ENCODE results near the gene CENPO. TPM values are rescaled to one million over a fixed set of nuclear protein-coding genes. Genes with fewer than 3 reads are reported as not detected.
"Not testable (repeated sequence)": the region's sequence is repeated elsewhere in the genome, so short reads cannot be mapped to it uniquely, and the experiment has no call there.

CENPO gene
- total RNA-seq, 2 experiments from 2014 or later = 52.0 to 56.4 TPM

GRCh38 chr2:24797644-24798043, 4.4 kb downstream of the CENPO start:
- Mint-ChIP-seq H3K4me1 (peaks cover 43% of the 10 kb centered on the region), H3K36me3 (ENCODE audit: low read depth) (peaks cover 80% of the 10 kb centered on the region), H3K27me3 (no peaks in the 10 kb centered on the region), H3K27ac (no peak overlapping the region), H3K4me3 (no peak overlapping the region), H3K9me3 (peaks cover 7% of the 10 kb centered on the region)
- POLR2A ChIA-PET = no interaction called here
- CTCF ChIA-PET = interaction anchor here (1.3 to 1.6 kb wide), 2 partner anchors 21 to 329 kb away, joined by 3 read pairs; no protein-coding TSS in a partner anchor
- DNase-seq = no peak

- H3K27me3 Mint-ChIP-seq, H3K4me3 Mint-ChIP-seq, H3K9me3 Mint-ChIP-seq, POLR2A ChIA-PET, CTCF ChIA-PET, DNase-seq, H3K27ac Mint-ChIP-seq: not testable (repeated sequence)
- Mint-ChIP-seq H3K4me1 (peaks cover 34% of the 10 kb centered on the region), H3K36me3 (ENCODE audit: low read depth) (peaks cover 91% of the 10 kb centered on the region)
Measured at GRCh38 chr2:24800487-24800886, 7.3 kb downstream of the CENPO start.

DNA sequence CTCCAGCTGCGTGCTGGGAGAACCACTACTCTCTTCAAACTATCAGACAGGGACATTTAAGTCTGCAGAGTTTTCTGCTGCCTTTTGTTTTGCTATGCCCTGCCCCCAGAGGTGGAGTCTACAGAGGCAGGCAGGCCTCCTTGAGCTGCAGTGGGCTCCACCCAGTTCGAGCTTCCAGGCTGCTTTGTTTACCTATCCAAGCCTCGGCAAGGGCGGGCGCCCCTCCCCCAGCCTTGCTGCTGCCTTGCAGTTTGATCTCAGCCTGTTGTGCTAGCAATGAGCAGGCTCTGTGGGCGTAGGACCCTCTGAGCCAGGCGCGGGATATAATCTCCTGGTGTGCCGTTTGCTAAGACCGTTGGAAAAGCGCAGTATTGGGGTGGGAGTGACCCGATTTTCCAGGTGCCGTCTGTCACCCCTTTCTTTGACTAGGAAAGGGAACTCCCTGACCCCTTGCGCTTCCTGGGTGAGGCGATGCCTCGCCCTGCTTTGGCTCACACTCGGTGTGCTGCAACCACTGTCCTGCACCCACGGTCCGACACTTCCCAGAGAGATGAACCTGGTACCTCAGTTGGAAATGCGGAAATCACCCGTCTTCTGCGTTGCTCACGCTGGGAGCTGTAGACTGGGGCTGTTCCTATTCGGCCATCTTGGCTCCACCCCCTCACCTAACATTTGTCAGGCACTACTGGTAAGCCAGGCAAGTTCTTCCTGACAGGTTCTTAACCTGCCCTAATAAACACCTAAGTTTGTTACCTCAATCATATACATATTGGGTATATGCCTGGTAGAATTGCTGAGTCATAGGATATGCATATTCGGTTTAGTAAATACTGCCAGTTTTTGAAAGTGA, 12.8 kb downstream of the CENPO start:
- not testable (repeated sequence) for H3K27ac Mint-ChIP-seq, H3K9me3 Mint-ChIP-seq, DNase-seq, H3K4me3 Mint-ChIP-seq, H3K27me3 Mint-ChIP-seq
- POLR2A ChIA-PET = interaction anchor here (0.6 kb wide), 1 partner anchor 379 kb away, joined by 3 read pairs; no protein-coding TSS in a partner anchor
- Mint-ChIP-seq H3K36me3 (ENCODE audit: low read depth) (peaks cover 61% of the 10 kb centered on the region), H3K4me1 (peaks cover 37% of the 10 kb centered on the region)
- CTCF ChIA-PET = interaction anchor here (1.6 kb wide), 1 partner anchor 22 kb away, joined by 5 read pairs; no protein-coding TSS in a partner anchor

DNA sequence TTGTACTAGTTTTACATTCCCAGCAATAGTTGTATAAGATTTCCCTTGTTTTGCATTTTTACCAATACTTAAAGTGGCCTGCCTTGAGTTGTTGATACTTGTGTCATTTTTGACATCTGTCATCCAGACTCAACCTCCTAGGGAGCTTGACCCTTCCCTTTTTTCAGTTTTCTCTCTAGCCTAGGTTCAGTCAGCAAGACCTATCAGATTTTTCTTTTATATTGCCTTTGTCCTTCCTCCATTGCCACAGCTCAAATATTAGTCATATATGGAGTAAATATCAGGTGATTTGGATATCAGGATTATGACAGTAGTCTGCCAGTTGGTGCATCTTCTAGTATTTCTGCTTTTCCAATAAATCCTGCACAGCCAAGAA, 13.4 kb downstream of the CENPO start:
- Mint-ChIP-seq H3K4me3 (no peak overlapping the region), H3K9me3 (no peaks in the 10 kb centered on the region), H3K4me1 (peaks cover 37% of the 10 kb centered on the region), H3K27ac (peak overlapping the region; percentile 7), H3K27me3 (no peaks in the 10 kb centered on the region), H3K36me3 (ENCODE audit: low read depth) (peaks cover 55% of the 10 kb centered on the region)
- ChIA-PET POLR2A (interaction anchor here (0.6 kb wide), 1 partner anchor 379 kb away, joined by 3 read pairs; no protein-coding TSS in a partner anchor), CTCF (interaction anchor here (1.6 kb wide), 1 partner anchor 21 kb away, joined by 5 read pairs; no protein-coding TSS in a partner anchor)
- DNase-seq = no peak

DNA sequence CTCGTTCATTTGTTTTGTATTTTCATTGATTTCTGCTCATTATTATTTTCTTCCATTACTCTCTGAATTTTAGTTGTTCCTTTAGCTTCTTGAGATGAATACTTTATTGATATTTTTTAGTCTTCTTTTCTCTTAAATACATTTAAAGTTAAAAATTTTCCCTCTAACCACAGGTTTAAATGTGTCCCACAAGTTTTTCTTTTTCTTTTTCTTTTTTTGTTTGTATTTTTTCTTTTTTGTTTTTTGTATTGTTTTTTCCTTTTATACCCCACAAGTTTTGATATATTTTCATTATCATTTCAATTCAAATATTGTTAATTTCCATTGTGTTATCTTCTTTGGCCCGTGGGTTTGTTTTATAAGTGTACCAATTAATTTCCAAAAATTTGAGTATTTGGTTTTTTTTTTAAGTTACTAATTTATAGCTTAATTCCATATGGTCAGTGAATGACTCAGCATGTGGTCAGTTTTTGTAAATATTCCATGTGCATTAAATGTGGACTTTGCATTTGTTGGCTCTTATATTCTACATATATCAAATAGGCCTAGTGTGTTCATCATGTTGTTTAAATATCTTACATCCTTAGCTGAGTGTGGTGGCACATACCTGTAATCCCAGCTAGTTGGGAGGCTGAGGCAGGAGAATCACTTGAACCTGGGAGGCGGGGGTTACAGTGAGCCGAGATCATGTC, 16.2 kb downstream of the CENPO start:
- H3K27ac Mint-ChIP-seq = no peak overlapping the region
- H3K9me3 Mint-ChIP-seq = no peaks in the 10 kb centered on the region
- peaks cover 29% of the 10 kb centered on the region for H3K4me1 Mint-ChIP-seq
- H3K27me3 Mint-ChIP-seq = no peaks in the 10 kb centered on the region
- no peak overlapping the region for H3K4me3 Mint-ChIP-seq
- POLR2A ChIA-PET = no interaction called here
- peaks cover 50% of the 10 kb centered on the region for H3K36me3 Mint-ChIP-seq (ENCODE audit: low read depth)
- CTCF ChIA-PET = interaction anchor here (0.7 to 1.2 kb wide), 3 partner anchors 11 to 16 kb away, joined by 3 read pairs; no protein-coding TSS in a partner anchor
- no peak for DNase-seq

DNA sequence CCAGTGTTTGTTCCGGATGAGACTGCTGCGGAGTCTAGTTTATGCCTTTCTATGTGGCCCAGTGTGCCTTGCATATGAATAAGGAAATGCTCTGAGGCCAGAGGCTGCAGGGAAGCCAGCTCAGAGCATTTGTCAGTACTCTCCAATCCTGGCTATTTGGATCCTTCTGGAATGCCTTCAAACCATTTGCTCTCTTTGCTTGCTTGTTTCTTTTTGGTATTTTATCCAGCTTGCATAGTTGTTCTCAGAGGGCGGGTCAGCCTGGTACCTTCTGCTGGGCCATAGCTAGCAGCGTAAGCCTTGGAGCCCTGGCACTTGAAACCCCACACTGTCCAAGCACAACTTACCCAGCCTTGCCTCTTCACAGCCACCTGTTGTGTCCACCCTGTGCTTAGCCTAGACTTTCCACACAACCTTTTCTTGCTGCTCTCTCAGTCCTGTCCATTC, 20.5 kb downstream of the CENPO start:
- Mint-ChIP-seq H3K4me1 (peaks cover 9% of the 10 kb centered on the region), H3K27ac (no peak overlapping the region), H3K27me3 (no peaks in the 10 kb centered on the region), H3K36me3 (ENCODE audit: low read depth) (peaks cover 54% of the 10 kb centered on the region), H3K9me3 (no peaks in the 10 kb centered on the region), H3K4me3 (no peak overlapping the region)
- POLR2A ChIA-PET = no interaction called here
- DNase-seq = no peak
- CTCF ChIA-PET = interaction anchor here (1.6 kb wide), 1 partner anchor 21 kb away, joined by 4 read pairs; the partner anchor contains the start of genes CENPO and PTRHD1

GRCh38 chr2:24814516-24814915, 21.3 kb downstream of the CENPO start:
- Mint-ChIP-seq H3K27ac (no peak overlapping the region), H3K36me3 (ENCODE audit: low read depth) (peaks cover 56% of the 10 kb centered on the region), H3K4me1 (peaks cover 3% of the 10 kb centered on the region), H3K27me3 (no peaks in the 10 kb centered on the region), H3K4me3 (no peak overlapping the region), H3K9me3 (no peaks in the 10 kb centered on the region)
- POLR2A ChIA-PET = no interaction called here
- no peak for DNase-seq
- CTCF ChIA-PET = interaction anchor here (2.3 kb wide), 1 partner anchor 13 kb away, joined by 8 read pairs; no protein-coding TSS in a partner anchor

GRCh38 chr2:24815171-24815570, 21.9 kb downstream of the CENPO start:
- H3K27me3 Mint-ChIP-seq = no peaks in the 10 kb centered on the region
- no peak for DNase-seq
- H3K4me1 Mint-ChIP-seq = no peaks in the 10 kb centered on the region
- ChIA-PET POLR2A (no interaction called here), CTCF (interaction anchor here (2.3 kb wide), 1 partner anchor 12 kb away, joined by 8 read pairs; no protein-coding TSS in a partner anchor)
- no peak overlapping the region for H3K4me3 Mint-ChIP-seq
- no peaks in the 10 kb centered on the region for H3K9me3 Mint-ChIP-seq
- peaks cover 56% of the 10 kb centered on the region for H3K36me3 Mint-ChIP-seq (ENCODE audit: low read depth)
- no peak overlapping the region for H3K27ac Mint-ChIP-seq

- Mint-ChIP-seq H3K27ac (no peak overlapping the region), H3K4me1 (no peaks in the 10 kb centered on the region), H3K4me3 (no peak overlapping the region), H3K36me3 (ENCODE audit: low read depth) (peaks cover 65% of the 10 kb centered on the region), H3K9me3 (no peaks in the 10 kb centered on the region), H3K27me3 (no peaks in the 10 kb centered on the region)
- DNase-seq = no peak
- ChIA-PET POLR2A (no interaction called here), CTCF (interaction anchor here (2.3 kb wide), 1 partner anchor 11 kb away, joined by 8 read pairs; no protein-coding TSS in a partner anchor)
Measured at GRCh38 chr2:24816404-24816803, 23.2 kb downstream of the CENPO start.

GRCh38 chr2:24816884-24817283, 23.7 kb downstream of the CENPO start:
- ChIA-PET CTCF (no interaction called here), POLR2A (no interaction called here)
- no peak for DNase-seq
- Mint-ChIP-seq H3K27me3 (no peaks in the 10 kb centered on the region), H3K9me3 (no peaks in the 10 kb centered on the region), H3K4me3 (no peak overlapping the region), H3K27ac (no peak overlapping the region), H3K4me1 (no peaks in the 10 kb centered on the region), H3K36me3 (ENCODE audit: low read depth) (peaks cover 64% of the 10 kb centered on the region)

GRCh38 chr2:24818721-24819167, 25.5 kb downstream of the CENPO start:
- ChIA-PET POLR2A (no interaction called here), CTCF (interaction anchor here (1.1 to 2.4 kb wide), 2 partner anchors 9 to 22 kb away, joined by 3 to 7 read pairs; no protein-coding TSS in a partner anchor)
- Mint-ChIP-seq H3K9me3 (no peaks in the 10 kb centered on the region), H3K4me1 (no peaks in the 10 kb centered on the region), H3K36me3 (ENCODE audit: low read depth) (peaks cover 63% of the 10 kb centered on the region), H3K27ac (peak overlapping the region; percentile 41), H3K4me3 (no peak overlapping the region), H3K27me3 (no peaks in the 10 kb centered on the region)
- peak; percentile 5 for DNase-seq

DNA sequence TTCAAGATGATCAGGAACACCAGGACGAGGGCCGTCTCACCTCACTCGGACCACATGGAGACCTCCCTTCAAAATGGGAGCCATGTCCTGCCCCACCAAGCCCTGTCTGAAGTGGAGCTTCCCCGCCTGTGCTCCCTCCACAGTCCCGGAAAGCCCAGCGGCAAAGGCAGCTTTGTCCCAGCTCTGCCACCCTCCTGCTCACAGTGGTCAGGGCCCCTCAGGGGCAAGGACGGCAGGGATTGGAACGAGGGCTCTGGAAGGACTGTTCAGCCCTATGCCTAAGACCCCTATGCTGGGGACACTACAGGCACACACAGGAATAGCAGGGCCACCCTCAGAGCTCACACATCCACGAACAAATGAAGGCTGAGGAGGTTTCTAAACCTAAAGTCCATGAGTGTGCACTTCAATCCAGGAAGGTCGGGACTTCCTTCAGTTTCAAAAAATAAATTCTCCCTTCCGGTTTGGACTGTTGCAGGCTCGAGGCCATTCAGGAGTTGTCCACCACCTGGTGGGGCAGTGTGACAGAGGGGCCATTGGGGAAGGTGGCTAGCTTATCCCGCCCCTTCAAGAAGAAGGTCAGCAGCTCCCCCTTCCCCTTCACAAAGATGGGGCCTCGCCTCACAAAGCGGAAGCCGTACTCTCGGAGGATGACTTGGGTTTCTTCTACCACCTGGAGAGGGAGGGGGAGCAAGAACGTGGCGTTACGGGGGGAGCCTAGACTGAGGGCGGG, 26.4 kb downstream of the CENPO start:
- Mint-ChIP-seq H3K27me3 (no peaks in the 10 kb centered on the region), H3K9me3 (no peaks in the 10 kb centered on the region), H3K4me3 (no peak overlapping the region), H3K36me3 (ENCODE audit: low read depth) (peaks cover 63% of the 10 kb centered on the region), H3K27ac (no peak overlapping the region), H3K4me1 (no peaks in the 10 kb centered on the region)
- ChIA-PET CTCF (interaction anchor here (1.5 to 2.4 kb wide), 2 partner anchors 8 to 410 kb away, joined by 4 to 7 read pairs; no protein-coding TSS in a partner anchor), POLR2A (no interaction called here)
- DNase-seq = peak; percentile 3
